HG02870 (cell line): ENCODE measurements around the gene CHERP.
A peak's percentile ranks its signal among the peaks of the same experiment; 100 is the strongest.

ENCODE experiments used
- ATAC-seq: cut with Tn5 transposase; IDR thresholded peaks from one replicate; pipeline ENCODE4 v1.9.1; 2021; ENCODE audit warnings: mild to moderate bottlenecking, moderate library complexity; ENCODE audit not compliant: unreplicated experiment

The CHERP gene

GRCh38 chr19:16542045-16542909, at the start of gene CHERP:
CHERP (minus strand) TSS chr19:16542437; CDS start chr19:16542378, 59 bp downstream.
- peak; percentile 75 for ATAC-seq

GRCh38 chr19:16590876-16591802, 48.9 kb upstream of the CHERP start:
- ATAC-seq: no peak

GRCh38 chr19:16589917-16590316, 47.7 kb upstream of the CHERP start:
- ATAC-seq: no peak

GRCh38 chr19:16588824-16589577, 46.8 kb upstream of the CHERP start:
- peak; percentile 17 for ATAC-seq

- peak; percentile 46 for ATAC-seq
These were observed 45.9 kb upstream of the CHERP start for GRCh38 chr19:16587833-16588823.

GRCh38 chr19:16586991-16587832, 45.0 kb upstream of the CHERP start:
- no peak for ATAC-seq

- no peak for ATAC-seq
These were observed 44.2 kb upstream of the CHERP start for GRCh38 chr19:16586477-16586871.

GRCh38 chr19:16585808-16586476, 43.7 kb upstream of the CHERP start:
- ATAC-seq: peak; percentile 40

GRCh38 chr19:16585094-16585801, 43.0 kb upstream of the CHERP start:
- ATAC-seq: no peak

- ATAC-seq: peak; percentile 40
These were observed 42.2 kb upstream of the CHERP start for GRCh38 chr19:16584248-16585093.

- ATAC-seq: no peak
These were observed 40.4 kb upstream of the CHERP start for GRCh38 chr19:16582486-16583261.

- no peak for ATAC-seq
These were observed 39.7 kb upstream of the CHERP start for GRCh38 chr19:16581971-16582343.

- no peak for ATAC-seq
These were observed 39.1 kb upstream of the CHERP start for GRCh38 chr19:16581145-16581970.

- ATAC-seq: no peak
These were observed 37.1 kb upstream of the CHERP start for GRCh38 chr19:16579381-16579780.

- ATAC-seq: no peak
These were observed 35.3 kb upstream of the CHERP start for GRCh38 chr19:16577531-16577985.
